HG03108 (cell line): ENCODE data around the gene OR2B3.
"Not testable (repeated sequence)": the region's sequence is repeated elsewhere in the genome, so short reads cannot be mapped to it uniquely, and the experiment has no call there.

ENCODE experiments used
- ATAC-seq: cut with Tn5 transposase; IDR thresholded peaks from one replicate; pipeline ENCODE4 v1.9.1; 2021; ENCODE audit warnings: moderate library complexity; ENCODE audit not compliant: unreplicated experiment

OR2B3 gene, protein sequence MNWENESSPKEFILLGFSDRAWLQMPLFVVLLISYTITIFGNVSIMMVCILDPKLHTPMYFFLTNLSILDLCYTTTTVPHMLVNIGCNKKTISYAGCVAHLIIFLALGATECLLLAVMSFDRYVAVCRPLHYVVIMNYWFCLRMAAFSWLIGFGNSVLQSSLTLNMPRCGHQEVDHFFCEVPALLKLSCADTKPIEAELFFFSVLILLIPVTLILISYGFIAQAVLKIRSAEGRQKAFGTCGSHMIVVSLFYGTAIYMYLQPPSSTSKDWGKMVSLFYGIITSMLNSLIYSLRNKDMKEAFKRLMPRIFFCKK

DNA sequence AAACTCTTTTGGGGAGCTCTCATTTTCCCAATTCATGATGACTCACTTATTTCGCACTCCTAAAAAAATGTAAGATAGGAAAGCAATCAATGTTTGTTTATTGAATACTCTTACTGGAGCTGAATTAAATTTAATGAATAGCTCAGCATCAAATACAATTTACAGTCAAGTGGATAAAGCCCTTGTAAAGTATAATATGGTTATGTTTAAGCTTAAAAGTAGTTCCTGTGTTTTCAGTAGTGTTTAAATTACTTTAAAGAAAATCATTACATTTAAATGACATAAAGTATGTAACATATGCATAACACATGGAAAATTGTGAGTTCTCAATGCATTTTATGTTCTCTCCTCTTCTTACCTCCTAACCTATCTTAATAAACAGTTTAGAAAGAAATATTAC lies at the start of gene OR2B3:
OR2B3 (minus strand) TSS at position 101 of the 400 bp plus-strand sequence; CDS start at position 36, 65 bp downstream.
- ATAC-seq: no peak

DNA sequence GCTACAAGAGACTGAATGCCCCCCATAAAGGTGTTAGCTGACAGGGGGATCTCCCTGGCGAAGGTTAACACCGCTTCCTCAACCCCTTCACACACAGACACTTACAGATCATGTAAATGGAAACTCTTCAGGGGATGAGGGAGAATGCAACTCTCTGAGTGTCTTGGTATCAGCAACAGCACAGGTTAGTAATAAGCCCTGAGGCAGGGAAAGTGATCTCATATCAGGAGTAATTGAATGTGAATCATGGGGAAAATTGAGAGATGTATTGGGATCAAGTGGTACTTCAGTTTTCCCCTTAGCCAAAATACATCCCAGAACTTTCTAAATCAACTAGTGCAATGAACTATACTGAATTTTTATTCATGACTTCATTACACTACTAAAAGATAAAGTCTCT lies 44.6 kb upstream of the OR2B3 start:
- ATAC-seq: no peak

DNA sequence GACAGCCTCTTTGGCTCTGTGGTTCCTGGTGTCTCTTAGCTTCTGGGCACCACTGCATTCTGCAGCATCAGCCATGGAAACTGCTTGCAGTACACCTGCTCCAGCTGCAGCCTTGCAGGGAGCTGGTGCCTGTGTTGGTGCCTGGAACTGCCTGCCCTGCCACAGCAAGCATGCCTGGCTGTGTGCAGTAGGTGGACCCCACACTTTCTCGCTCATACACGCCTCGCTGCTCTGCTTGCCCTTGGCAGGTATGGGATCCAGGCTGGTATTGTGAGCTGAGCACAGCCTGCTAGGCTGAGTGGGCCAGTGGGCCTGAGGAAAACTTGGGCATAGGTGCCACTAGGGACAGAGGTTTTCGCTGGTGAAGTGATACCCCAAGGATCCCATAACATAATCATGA lies 43.5 kb upstream of the OR2B3 start:
- no peak for ATAC-seq

DNA sequence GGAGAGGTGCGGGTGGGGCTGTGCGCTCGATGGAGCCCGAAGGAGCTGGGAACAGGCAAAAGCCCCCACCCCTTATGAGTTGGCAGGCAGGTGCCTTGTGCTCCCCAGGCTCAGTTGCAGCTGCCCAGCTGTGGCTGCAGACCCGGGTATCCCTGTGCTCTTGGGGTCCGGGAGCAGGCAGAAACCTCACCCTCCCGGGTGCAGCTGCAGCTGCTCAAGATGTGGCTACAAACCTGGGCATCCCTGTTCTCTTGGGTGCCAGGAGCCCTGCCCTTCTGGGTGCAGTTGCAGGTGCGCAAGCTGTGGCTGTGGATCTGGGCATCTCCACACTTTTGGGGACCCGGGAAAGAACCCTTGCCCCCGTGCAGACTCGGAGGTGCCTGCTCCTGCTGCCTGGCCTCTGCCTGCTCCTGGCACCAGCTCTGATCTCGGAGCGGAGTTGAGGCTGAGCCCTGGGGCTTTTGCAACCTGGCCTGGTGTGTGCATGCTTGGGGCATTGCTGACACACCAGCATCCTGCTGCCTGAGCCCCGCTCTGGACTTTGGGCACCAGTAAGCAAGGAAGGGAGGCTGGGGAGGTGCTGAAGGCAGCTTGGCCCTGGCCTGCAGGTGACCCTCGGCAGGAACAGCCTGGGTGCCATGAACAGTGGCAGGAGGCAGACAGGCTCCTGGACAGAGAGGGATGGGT lies 42.4 kb upstream of the OR2B3 start:
- no peak for ATAC-seq

DNA sequence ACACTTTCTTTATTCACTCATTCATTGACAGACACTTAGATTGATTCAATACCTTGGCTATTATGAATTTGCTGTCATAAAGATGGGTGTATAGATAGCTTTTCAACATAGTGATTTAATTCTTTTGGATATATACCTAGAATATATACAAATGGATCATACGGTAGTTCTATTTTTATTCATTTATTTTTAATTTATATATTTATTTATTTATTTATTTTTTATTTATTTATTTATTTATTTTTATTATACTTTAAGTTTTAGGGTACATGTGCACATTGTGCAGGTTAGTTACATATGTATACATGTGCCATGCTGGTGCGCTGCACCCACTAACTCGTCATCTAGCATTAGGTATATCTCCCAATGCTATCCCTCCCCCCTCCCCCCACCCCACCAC lies 27.9 kb upstream of the OR2B3 start:
- ATAC-seq: not testable (repeated sequence)

DNA sequence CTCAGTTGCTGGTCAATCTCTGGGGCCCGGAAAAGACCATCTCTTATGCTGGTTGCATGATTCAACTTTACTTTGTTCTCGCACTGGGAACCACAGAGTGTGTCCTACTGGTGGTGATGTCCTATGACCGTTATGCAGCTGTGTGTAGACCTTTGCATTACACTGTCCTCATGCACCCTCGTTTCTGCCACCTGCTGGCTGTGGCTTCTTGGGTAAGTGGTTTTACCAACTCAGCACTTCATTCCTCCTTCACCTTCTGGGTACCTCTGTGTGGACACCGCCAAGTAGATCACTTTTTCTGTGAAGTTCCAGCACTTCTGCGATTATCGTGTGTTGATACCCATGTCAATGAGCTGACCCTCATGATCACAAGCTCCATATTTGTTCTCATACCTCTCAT lies 25.0 kb upstream of the OR2B3 start:
- no peak for ATAC-seq

DNA sequence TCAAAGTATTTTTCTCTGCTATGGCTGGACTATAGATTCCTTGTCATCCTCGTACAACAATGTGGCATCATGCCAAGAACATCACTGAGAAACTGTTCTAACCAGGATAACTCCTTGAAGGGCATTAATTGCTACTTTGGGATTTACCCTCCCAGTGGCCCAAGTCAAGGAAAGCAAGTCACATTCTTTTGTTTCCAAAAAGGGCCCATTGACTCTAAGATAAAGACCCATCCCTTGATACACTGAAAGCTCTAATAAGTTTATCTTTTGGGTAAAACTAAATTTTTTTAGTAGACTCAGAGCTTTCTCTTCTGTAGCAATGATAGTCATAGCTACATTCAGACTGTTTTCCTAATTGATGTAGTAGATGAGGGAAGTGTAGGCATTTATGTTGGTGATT lies 20.6 kb upstream of the OR2B3 start, which contains the start of gene OR2J3:
OR2J3 (plus strand) TSS at position 301 of the 400 bp plus-strand sequence. CDS start 3,833 bp downstream, outside the sequence.
- ATAC-seq: no peak

DNA sequence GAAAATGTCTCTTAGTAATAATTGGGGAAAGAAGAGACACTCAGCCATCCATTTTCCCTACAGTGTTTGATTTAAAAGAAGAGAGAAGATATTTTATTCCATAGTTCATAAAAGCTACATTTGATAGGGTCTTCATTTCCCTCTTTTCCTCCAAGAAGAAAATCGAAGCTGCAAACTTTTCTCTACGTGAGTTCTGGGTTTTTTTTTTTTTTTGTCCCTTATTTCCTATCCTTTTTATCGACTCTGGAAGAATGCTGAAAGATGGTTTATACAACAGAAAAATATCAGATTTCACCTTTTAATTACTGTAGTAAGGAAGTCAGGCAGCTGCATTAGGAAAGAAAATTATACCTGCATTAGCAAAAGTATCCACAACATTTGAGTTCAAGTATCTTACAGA lies 12.1 kb upstream of the OR2B3 start, which contains the start of gene OR2J1:
OR2J1 (plus strand) TSS at position 301 of the 400 bp plus-strand sequence. CDS start 1,453 bp downstream, outside the sequence.
- no peak for ATAC-seq

DNA sequence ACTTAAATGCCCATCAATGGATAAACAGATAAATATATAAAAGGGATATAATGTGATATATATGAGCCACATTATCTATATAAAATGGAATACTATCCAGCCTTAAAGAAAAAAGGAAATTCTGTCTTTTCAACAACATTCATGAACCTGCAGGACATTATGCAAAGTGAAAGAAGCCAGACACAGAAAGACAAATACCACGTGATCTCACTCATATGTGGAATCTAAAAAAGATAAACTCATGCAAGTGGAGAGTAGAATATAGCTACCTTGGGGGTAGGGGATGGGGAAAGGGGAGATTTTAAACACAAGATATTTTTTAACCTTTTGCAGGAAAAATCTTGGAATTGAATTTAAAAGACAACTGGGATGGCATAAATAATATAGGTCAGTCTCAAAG lies 10.7 kb upstream of the OR2B3 start:
- ATAC-seq: no peak

DNA sequence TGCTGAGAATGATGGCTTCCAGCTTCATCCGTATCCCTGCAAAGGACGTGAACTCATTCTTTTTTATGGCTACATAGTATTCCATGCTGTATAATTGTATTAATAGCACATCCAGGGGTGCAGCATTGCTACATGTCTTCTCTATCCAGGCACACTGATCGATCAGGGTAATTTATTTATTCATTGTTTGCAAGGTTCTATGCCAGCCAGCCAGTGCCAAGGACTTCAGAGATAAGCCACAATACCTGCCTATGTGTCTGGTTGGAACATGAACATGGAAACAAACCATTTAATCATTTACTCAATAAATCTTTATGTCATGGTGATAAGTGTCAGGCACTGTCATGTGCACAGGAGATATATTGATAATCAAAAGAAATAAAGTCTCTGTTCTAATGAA lies 5.8 kb upstream of the OR2B3 start:
- ATAC-seq: no peak

DNA sequence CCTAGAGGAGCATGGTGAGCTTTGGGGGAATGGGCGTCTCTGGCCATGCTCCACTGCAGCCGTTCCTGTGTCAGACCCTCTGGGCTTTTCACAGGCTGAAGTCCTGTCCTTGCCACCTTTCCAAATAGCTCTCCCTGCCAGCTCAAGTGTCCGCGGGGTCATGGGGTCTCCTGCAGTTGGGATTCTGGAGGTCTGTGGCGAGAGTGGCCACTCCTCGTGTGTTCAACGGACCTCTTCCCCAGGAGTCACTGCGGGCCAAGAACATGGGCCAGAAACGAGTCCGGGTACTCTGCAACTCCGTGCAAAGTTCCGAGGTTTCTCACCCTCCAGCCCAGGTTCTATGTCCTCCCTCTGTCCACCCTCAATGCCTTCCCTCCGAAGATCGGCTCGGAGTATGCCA lies 4.7 kb downstream of the OR2B3 start:
- ATAC-seq: no peak

DNA sequence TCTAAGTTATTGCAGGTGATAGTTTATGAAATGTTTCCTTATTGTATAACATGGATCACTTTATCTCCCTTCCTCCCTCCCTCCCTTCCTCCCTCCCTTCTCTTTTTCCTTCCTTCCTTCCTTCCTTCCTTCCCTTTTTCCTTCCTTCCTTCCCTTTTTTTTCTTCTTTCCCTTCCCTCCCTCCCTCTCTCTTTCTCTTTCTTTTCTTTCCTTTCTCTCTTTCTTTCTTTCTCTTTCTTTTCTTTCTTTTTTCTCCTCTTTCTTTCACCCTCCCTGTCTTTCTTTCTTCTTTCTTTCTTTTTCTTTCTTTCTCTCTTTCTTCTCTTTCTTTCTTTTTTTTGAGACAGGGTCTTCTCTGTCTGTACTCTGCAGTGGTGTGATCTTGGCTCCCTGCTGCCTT lies 5.8 kb downstream of the OR2B3 start:
- no peak for ATAC-seq

DNA sequence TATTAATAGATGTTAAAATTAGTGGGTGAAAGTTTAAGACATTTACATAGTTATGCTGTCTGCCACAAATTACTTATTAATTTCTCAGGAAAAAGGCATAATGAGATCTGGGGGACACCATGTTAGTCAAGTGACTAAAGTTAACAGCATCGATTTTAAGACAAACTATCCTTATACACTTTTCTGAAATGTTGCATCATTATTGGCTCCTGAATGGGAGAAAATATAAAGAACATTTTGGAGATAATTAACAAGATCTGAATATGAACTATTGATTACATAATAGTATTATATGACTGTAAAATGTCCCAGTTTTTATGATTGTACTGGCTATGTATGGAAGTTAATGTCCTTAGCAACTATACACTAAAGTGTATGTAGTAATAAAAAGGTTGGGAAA lies 7.9 kb downstream of the OR2B3 start:
- ATAC-seq: no peak

DNA sequence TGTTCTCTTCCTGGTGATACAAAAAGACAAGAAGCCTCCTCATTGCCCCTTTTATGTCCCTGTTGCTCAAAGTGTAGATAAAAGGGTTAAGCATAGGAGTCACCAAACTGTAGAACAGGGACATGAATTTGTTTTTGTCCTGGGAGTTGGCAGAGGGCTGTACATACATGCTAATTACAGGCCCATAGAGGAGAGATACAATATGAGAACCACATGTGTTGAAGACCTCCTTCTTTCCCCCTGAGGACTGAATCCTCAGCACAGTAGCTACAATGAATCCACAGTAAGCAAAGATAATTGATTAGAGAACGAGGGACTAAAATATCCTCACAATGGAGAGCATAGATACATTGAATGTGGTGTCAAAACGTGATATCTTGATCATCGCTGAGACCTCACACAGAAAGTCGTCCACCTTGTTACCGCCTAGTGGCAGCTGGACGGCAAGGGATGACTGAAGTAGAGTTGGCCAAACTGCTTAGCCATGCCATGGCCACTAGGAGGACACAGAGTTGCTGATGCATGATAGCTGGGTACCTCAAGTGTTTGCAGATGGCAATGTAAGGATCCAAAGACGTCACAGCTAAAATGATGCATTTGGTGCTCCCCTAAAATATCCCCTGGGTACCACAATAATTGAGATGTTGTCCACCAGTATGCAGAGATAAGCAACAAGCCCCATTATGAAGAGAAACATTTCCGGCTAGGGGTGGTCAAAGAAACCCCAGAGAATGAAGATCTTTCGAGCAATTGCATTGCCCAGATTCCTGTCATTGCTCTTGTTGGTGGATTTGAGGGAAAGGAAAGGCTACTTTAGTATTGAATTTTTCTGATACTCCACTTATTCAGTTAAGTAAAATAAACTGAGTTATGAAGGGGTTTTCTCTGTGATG lies 15.0 kb downstream of the OR2B3 start:
- ATAC-seq: no peak

DNA sequence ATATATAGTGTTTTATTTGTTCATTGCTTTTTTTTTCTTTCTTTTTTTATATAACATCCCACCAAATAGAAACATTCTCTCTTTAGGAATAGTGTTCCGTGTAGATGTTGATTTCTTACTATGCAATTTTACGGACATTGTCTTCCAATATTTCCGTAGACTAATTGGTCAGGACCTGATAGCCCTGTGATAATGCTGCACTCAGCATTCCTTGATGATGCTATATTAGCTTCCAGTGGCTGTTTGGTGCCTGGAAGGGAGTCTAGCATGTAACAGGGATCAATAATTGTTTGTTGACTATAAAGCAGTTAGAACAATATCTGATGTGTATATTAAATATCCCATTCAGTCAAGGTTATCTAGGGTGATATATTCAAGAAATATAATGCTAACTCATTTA lies 35.4 kb downstream of the OR2B3 start:
- no peak for ATAC-seq

DNA sequence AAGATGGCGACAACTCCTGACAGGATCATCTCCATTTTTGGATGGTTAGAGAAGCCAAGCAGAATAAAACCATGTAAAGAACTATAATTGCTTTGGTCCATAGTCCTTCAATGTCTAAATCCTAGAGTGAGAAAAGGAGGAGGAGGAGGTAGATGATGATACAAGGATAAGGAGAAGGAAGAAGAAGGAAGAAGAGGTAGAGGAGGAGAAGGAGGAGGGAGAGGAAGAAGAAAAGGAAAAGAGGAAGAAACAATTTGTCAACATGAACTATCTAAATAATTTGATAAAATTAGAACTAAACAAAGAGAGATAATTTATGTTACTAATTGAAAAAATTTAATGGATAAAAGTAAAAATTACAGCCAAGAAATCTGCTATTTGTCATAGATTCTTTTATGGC lies 42.0 kb downstream of the OR2B3 start, which contains the start of gene OR2W1:
OR2W1 (minus strand) TSS at position 101 of the 400 bp plus-strand sequence; CDS start at position 101, 0 bp downstream.
- no peak for ATAC-seq
